Stimulated activated CD4-positive, alpha-beta T cell treated with anti-CD3 and anti-CD28 coated beads, Interleukin-1b, Interleukin-23, amount 100 ng/mL, for 24 hours (primary cell): Measurements from ENCODE around the gene EGR4.
A peak's percentile ranks its signal among the peaks of the same experiment; 100 is the strongest.

Experiments
- DNase-seq, 4 experiments: peaks; one replicate each; pipeline ENCODE4 v3.0.0-alpha.2; 2020; ENCODE audit warnings: low read depth in 4 of 4, low spot score in 1 of 4

Gene EGR4

DNA sequence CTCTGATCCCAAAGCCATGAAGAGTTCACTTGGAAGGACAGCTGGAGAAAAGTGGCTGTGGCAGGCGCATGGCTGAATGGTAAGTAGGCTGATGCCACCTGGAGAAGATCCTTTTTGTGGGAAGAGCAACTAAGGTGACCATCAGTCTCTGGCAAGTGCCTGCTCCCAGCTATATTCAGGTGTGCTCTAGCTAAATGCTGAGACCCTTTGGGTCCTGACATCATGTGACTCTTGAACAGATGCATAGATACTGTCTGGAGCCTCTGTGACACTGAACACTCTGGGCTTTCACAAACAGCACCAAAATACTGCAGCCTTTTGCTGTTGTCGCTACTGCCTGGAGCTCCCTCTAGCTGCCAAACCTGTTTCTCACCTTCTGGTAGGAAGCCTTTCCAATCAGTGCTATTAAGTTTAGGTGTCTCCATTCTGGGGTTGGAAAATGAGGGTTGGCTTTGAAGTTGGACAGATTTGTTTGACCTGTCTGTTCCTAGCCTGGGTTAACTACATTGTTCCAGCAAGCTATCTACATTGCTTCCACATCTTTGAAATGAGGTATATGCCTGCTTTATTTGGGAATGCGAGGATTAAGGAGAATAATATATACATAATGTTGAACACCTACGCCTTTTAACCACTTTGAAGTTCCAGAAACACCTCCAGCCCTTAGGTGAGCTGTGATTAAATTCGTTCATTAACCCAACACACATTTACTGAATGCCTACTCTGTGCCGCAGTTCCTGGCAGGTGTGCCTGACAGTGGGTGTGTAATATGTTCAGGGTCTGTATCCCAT lies 3.1 kb downstream of the EGR4 start:
- no peak for DNase-seq

DNA sequence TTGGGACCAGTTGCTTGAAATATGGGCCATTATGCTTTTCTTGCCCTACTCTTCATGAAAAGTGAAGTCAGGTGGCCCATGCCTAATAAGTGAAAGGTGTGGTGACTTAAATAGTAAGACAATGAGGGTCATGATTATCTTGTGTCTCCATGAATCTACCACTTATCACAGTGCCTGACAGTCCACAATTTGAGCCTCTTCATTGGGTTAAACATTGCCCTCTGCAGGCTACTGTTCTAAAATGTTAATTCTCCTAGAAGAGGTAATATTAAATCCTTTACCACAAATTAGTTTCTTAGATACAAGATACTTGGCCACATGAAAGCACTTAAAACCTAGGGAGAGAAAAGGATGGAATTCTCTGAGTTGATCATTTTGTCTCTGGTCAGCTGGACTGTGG lies 4.0 kb downstream of the EGR4 start:
- DNase-seq, result no peak

DNA sequence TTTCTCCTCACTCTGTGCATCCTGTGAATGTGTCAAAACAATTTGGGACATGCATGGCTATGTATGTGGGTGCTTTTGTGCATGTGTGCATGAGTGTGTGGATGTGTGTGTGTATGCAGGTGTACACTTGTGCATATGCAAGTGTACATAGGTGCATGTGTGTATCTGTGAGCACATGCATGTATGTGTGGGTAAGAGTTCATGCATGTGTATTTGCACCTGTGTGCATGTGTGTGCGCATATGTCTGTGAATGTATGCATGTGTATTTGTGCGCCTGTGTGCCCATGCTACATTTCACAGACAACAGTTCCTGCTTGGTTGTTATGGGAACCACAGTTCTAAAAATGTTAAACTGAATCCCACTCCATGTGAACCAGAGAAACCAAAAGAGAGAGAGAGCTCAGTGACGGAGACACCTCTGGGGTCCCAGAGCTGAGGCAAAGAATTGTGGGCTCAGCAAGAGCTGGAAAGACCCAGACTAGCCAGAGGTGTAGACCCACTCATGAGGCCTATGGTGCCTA lies 7.2 kb downstream of the EGR4 start:
- DNase-seq, result no peak

DNA sequence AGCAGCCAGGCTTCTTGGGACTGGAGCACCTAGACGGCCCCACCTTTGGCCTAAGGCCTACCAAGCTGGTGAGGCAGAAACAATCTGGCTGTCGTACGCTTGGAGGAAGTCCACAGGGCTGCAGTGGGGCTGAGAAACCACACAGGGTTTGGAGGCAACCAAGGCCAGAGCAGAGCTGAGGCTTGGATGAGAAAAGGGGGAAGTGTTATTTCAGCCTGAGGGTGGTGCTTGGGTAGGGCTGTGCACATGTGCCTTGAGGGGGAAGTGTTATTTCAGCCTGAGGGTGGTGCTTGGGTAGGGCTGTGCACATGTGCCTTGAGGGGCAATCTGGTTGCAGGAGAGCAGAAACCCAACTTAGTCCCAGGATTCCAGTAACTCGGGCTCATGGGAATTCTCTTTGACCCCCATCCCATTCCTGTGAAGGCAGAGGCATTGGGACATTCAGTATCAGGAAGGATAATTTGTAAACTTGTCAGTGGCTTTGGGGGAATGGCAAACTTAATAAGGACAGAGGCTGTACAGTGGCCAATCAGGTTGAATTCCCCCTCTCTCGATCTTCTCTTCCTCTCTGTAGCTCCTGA lies 8.1 kb downstream of the EGR4 start:
- DNase-seq, result no peak

DNA sequence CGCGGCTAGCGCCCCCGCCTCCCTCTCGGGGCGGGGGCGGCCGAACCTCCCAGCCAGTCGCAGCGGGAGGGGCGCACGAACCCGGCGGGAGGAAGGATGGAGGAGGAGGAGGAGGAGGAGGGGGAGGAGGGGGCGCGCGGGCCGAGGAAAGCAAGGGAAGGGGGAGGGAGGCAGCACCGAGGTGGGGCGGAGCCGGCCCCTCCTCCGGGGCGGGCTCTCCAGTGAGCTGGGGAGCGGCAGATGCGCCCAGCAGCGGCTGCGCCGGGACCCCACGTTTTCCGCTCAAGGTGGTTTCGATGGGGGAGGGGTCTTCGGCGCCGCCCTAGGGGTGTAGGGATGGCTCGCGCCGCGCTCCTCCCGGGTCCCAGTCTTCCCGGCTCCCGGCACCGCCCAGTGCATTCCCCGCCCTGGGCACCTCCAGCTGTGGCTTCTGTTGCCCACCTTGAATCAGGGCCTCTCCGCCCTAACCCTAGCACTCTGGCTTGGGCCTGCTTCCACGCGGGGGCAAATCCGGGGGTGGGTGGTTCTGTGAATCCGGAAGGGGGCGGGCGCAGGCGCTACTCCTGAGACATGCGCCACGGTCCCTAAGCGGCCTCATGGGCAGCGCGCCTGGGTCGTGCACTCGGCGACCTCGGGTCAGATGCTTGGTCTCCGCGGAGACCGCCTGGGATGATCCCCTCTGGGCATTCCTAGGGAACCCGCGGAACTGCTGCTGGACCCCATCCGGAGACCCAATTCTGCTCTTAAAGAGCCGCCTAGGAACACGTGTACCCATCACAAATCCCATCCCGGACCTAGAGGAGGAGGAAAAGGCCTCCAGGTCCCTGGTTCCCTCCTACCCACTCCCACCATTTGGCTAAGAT lies 8.8 kb downstream of the EGR4 start, which contains the start of gene FBXO41:
Gene FBXO41 (minus strand): TSS at position 183 of the 863 bp plus-strand sequence. CDS start 14,848 bp downstream, outside the sequence.
- DNase-seq, result peak in 3 of 4 experiments; percentile 51 to 76 (median 63)

DNA sequence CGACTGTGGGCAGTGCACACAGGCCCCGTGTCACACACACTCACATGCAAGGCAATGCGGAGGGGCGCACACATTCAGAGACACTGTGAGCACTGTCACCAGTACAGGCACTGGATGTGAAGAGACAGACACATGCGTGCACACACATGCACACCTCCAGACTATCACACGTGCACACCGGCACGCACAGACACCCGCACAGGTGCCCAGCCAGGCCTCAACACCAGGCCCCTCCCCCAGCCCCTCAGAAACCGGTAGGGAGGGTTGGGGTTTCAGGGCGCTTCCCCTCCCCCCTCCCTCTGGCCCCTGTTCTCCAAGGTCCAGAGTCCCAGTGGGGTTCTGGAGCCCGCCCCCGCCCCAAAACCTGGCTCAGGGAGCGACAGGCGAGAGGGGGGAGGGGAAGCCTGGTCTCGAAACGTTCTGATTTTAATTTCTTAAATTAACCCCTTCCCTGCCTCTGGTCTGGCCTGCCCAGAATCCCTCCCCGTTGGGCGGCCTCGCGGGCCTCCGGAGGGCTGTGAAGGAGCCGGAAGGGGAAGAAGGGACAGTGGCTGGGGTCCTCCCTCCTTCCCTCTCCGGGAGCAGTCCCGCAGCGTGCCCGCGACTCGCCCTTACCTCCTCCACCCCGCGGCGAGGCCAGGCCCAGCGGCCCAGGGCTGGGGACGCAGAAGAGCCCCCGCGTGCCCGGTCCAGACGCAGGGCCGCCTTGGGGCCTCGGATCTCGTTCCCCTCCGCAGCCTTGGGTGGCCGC lies 9.6 kb downstream of the EGR4 start:
- DNase-seq, result peak in 1 of 4 experiments; percentile 36

DNA sequence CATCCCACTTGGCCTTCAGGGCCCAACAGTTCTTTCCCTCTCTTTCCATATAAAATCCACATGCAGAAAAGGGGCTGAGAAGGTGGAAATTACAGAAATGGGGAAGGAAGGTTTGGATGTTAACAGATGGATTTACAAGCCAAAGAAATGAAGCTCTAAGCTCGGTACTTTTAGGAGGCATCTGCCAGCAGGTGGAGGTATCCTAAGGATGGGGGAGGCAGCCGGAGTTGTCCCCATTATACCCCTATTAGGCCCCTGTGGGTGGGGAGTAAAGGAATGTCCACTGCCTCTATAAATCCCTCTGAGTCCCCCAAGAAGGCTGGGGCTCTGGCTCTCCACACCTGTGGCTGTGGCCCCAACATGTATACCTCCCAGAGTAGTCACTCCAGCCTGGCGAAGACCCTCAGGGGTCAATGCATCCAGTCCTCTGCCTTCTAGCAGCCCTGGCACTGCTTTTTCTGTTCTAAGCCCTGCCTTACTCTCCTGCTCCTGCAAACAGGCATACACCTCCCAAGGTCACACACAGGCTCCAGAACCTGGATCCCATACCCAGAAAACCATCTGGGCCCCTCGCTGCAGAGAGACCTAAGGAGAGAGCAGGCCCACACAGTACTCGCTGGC lies 10.3 kb downstream of the EGR4 start:
- no peak for DNase-seq

DNA sequence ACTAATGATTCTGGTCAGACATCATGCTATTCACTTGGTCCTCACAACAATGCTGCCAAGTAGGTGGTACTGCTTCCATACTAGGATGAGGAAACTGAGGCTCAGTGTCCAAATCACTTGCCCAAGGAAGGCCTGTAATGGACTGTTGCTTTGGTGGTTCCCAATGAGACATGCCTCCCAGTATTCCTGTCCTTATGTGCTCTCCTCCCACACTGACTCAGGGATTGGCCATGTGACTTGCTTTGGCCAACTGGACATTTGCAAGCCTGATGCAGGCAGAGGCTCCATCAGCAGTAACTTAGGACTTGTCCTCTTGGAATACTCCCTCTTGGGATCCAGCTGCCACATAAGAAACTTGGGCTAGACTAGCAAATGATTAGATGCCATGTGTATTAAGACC lies 12.1 kb downstream of the EGR4 start:
- no peak for DNase-seq

DNA sequence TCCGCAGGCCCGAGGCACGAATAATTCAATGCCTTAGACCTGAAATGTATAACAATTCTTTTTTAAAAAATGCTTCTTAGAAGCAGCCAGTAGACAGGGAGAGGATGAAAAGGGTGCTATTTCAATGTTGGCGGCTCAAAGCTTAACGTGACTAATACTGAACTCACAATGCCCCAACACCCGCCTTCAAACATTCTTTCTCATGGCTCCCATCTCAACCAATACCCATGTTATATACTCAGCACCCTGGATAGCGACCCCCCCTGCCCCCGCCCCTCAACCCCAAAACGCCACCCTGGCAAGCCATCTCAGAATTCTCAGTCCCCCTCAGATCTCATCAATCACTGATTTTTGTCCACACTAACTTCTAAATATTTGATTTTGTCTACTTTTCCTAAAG lies 13.5 kb downstream of the EGR4 start:
- no peak for DNase-seq

DNA sequence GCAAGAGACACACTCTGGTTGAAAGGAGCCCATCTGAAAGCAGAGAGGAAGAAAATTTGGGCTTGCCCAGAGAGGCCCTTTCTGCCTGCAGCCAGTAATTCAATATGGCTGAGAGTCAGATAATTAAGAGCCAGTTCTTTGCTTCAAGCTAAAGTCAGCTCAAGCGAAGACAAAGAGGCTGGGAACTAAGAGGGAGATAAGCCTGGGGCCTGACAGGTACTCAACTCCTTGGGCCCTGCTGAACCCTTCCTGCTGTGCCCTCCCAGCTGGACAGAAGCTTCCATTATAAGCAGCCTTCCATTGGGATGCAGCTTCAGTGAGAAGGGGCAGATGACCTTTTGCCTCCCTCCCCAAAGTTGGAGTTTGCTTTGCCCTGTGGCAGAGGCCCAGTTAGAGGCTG lies 21.1 kb downstream of the EGR4 start:
- no peak for DNase-seq

DNA sequence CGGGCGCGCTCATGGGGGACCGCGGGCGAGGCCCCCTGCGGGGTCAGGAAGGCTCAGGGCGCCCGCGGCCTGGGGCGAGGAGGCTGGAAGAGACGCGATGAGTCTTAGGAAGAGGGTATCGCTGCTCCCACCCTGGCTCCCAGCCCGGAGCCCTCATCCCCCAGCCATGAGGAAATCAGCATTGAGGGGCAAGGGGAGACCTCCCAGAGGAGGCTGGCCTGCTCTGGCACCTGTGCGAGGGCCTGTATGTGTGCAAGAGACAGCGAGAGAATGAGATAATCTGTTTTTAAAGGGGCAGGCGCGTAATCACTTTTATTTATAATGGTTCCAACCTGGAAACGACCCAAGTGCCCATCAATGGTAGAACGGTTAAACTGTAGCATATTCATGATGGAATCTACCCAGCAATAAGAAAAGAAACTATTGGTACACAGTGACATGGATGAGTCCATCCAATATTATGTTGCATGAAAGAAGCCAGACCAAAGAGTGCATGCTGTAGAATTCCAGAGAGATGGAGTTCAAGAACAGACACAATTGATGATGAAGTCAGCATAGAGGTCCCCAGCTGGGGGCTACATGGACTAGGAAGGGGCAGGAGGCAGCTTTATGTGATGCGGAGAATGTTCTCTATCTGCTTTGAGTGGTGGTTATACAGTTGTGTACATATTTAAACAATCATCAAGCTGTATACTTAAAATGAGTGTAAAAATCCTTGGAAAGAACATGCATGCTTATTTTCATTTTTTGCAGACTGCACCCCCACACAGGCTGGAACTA lies 23.5 kb downstream of the EGR4 start:
- no peak for DNase-seq

DNA sequence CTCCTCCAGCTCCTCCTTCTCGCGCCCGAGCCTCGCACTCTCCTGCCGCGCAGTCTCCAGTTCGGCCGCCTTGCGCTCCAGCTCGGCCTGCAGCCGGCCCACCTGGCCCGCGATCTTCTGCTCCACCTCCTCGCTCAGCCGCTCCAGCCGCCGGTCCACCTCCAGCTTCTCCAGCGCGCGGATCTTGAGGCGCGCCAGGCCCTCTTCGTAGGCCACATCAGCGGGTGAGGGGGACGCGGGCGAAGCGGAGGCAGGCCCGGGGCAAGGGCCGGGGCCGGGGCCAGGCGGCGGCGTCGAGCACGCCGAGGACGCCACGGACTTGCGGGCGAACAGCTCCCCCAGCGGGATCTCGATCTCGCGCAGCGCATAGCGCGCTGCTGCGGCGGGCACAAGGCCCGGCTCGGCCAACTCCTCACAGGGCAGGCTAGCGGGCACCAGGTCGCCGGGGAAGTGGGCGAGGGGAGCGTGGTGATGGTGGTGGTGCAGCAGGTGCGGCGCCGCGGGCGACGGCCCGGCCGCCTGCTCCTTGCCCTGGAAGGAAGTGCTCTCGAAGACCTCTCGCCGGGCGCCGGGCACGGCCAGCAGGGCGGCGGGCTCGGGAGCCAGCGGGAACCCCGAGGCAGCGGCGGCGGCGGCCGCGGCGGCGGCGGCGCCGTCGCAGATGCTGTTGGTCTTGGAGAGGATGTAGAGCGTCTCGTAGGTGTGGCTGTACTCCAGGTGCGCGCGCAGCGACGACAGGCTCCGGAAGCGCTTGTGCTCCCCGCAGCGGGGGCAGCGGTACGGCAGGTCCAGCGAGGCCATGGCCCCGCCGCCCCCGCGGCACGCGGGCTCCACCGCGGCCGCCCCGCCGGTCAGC lies 24.3 kb downstream of the EGR4 start:
- DNase-seq, result peak; percentile 37 to 55 (median 48)

DNA sequence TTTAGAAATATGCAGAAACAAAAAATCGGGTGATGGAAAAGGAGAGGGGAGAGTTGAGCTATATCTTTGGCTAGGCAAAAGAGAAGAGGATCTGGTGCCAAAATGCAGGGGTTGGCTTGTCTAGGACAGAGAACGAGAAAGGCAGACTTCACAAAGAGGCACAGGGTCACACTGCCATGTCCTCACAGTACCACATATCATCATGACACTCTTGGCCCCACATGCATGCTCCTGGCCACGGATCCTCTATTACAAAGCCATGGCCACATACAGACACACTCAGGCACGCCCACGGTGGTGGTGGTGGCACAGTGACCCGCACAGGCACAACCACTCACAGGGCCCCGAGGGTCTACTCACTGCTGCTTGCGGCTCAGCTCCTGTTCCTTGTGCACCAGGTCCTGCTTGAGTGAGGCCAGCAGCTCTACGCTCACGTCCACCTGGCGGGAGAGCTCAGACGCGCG lies 24.9 kb downstream of the EGR4 start:
- no peak for DNase-seq

DNA sequence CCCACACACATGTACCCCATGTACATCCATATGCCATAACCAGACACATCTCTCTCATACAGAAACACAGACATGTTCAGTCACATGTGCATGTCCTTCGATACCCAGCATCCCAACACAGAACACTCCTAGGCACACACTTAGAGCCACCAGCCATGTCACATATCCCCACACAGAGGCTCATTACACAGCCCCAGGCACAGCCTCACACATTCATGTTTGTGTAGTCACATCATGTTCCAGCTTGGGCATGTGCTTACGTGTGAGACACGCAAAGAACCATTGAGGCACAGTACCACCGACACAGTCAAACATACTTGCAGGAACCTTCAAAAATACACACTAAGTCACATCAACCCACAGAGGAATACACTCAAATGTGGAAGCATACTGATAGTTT lies 26.3 kb downstream of the EGR4 start:
- DNase-seq, result no peak

DNA sequence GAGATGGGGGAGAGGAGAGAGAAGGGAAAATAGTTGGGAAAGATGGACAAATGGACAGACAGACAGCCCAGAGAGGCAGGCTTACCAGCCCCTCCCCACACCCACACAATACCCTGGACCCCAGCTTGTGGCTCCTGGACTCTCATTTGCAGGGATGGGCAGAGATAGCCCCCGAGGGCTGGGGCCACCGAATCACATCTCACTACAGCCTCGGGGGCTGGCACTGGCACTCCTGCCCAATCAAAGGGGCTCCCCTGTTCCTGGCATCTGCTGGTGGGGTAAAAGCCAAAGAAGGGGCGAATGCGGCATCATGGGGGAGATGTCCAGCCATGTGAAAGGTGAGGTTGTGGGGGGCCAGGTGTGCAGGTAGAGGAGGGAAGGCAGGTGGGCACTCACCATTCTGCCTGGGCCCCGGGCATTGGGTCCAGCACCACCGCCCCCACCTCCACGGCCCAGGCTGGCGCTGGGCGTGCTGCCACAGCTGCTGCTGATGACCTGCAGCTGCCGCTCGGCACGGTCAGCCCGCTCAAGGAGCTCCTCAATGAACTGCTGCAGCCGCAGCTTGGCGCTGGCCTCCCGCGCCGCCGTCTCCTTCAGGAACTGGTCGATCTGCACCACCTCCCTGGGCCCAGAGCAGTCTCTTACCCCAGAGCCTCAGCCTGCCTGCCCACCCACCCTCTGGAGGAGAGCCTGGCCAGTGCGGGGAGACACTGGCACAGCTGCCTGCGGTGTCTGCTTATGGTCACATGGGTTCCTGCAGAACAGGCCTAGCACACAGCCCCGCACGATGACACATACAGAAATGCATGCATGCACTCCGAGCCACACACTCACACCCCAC lies 27.1 kb downstream of the EGR4 start:
- DNase-seq, result no peak

DNA sequence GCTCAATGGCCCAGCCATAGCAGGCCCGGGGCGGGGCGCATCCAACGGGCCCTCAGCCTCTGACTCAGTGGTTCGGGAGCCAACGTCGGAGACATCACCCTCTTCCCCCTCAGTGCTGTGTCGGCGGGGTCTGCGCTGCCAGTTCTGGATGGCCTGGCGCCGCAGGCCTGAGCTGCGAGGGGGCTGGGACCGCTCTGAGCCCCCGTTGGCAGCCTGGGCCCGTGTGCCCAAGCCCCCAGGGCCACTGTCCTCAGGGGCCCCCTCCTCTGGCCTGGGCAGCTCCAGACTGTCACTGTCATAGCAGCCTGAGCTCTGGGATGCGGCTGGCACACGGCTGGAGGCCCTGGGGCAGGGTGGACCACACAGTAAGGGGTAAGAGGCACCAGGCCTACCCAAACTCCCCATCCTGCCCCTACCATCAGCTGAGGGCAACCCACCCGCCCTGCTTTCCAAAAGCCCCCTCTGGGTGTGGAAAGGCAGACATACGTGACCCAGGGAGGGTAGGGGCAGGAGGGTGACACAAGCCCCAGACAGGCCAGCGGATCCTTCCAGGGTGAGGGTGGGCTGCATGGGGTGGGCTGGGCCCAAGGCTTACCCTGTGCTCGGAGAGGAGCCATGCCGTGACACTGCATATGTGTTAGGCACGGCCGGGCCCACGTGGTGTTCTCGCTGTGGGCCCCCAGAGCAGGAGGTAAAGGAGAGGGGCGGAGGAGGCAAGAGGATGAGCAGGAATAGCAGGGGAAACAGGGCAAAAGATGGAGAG lies 27.9 kb downstream of the EGR4 start:
- no peak for DNase-seq

DNA sequence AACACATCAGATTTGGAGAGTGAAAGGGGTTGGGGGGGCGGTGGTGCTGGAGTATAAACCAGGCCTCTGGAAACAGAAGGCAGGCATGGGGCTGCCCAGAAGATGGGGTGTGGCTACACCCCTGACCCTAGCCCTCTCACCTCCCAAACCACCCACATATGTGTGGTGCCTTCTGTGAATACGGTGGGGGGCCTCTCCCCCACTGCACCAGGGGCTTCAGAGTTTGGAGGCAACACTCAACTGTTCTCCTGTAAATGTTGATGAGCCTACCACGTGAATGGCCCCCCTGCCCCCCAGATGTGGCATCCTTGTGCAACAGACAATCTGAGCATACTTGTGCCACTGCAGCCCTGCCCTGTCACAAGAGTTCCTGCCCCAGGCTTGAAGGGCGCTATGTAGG lies 28.6 kb downstream of the EGR4 start:
- DNase-seq, result no peak
